ENCODE measurements around the gene TRABD2B. TPM values are rescaled to one million over a fixed set of nuclear protein-coding genes. Genes with fewer than 3 reads are reported as not detected.

The TRABD2B gene
- total and polyA plus RNA-seq, 2 donors (not counting 1 experiment from before 2014, with no cell fraction given) = under 0.01 TPM; not detected in 1

DNA sequence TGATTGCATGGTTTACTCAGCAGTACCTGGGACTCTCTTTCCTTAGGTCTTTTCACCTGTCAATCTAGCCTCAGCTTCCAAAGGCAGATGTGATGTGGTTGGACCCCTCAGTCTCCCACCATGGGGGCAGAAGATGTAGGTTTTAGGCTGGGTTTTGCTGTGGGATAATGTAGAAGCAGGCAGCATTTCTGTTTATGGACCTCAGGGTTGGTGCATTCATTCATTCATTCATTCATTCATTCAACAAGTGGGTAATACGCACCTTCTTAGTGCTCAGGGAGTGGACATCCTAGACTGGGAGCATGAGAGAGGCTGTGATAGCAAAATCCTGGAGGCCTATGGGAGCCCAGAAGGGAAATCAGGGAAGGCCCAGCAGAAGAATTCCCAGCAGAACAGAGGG, 209.6 kb downstream of the TRABD2B start:
- no peak for TF ChIP-seq EZH2 (IDR thresholded peaks at IDR 0.05; ENCODE audit: low read length, missing control alignments)
- TF ChIP-seq, protein P1, sequence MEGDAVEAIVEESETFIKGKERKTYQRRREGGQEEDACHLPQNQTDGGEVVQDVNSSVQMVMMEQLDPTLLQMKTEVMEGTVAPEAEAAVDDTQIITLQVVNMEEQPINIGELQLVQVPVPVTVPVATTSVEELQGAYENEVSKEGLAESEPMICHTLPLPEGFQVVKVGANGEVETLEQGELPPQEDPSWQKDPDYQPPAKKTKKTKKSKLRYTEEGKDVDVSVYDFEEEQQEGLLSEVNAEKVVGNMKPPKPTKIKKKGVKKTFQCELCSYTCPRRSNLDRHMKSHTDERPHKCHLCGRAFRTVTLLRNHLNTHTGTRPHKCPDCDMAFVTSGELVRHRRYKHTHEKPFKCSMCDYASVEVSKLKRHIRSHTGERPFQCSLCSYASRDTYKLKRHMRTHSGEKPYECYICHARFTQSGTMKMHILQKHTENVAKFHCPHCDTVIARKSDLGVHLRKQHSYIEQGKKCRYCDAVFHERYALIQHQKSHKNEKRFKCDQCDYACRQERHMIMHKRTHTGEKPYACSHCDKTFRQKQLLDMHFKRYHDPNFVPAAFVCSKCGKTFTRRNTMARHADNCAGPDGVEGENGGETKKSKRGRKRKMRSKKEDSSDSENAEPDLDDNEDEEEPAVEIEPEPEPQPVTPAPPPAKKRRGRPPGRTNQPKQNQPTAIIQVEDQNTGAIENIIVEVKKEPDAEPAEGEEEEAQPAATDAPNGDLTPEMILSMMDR (conservative IDR thresholded peaks at IDR 0.05 in 1 of 2, IDR thresholded peaks at IDR 0.05 in 1 of 2; ENCODE audit: low read depth in 1 of 2, low read length in 2 of 2) = no peak
- Histone ChIP-seq H4K20me1 (ENCODE audit: control insufficient read depth, extremely low read depth, insufficient read depth, low read length) (no peaks in the 10 kb centered on the region), H3K79me2 (ENCODE audit: control insufficient read depth, insufficient read depth, low read length) (no peaks in the 10 kb centered on the region), H3K9ac (ENCODE audit: insufficient read depth, low read length) (no peak overlapping the region), H3K4me1 (ENCODE audit: control insufficient read depth, extremely low read depth, insufficient read depth, low read length) (no peaks in the 10 kb centered on the region), H3K4me3 (replicated peaks in 1 of 4; ENCODE audit: control extremely low read depth in 1 of 4, insufficient read depth in 1 of 4, low read depth in 3 of 4, low read length in 4 of 4) (no peak overlapping the region), H3K4me2 (ENCODE audit: extremely low read depth, insufficient read depth, low read length) (no peak overlapping the region), H3K9me3 (ENCODE audit: control insufficient read depth, insufficient read depth, low read depth, low read length) (no peaks in the 10 kb centered on the region), H3K36me3 (ENCODE audit: control insufficient read depth, insufficient read depth, low read length) (no peaks in the 10 kb centered on the region), H2AFZ (ENCODE audit: low read length) (no peak overlapping the region), H3K27ac (ENCODE audit: insufficient read depth, low read length) (no peak overlapping the region), H3K27me3 (ENCODE audit: control insufficient read depth, insufficient read depth, low read length) (no peaks in the 10 kb centered on the region)
- DNase-seq (ENCODE audit: low read depth in 2 of 2) = no peak

DNA sequence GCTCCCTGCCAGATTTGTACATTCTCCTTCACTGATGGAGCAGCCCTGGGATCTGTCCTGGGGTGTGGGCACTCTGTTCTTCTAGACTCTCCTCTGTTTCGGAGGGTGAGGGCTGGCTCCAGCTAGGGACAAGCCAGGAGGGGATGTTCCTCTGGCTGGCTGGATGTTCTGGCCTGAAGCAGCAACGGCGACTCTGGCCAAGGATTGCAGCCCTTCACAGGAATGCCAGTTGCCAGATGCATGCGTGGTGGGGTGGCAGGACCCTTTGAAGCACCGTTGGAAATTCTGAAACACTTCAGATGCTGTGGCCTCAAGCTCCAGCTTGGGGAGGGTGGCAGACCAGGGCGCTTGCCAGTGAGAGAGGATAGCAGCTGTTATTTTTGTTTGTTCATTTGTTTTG, 210.9 kb downstream of the TRABD2B start:
- H3K27me3 ChIP-seq (ENCODE audit: control insufficient read depth, insufficient read depth, low read length) = no peaks in the 10 kb centered on the region
- H3K36me3 ChIP-seq (ENCODE audit: control insufficient read depth, insufficient read depth, low read length) = no peaks in the 10 kb centered on the region
- no peak overlapping the region for H2AFZ ChIP-seq (ENCODE audit: low read length)

DNA sequence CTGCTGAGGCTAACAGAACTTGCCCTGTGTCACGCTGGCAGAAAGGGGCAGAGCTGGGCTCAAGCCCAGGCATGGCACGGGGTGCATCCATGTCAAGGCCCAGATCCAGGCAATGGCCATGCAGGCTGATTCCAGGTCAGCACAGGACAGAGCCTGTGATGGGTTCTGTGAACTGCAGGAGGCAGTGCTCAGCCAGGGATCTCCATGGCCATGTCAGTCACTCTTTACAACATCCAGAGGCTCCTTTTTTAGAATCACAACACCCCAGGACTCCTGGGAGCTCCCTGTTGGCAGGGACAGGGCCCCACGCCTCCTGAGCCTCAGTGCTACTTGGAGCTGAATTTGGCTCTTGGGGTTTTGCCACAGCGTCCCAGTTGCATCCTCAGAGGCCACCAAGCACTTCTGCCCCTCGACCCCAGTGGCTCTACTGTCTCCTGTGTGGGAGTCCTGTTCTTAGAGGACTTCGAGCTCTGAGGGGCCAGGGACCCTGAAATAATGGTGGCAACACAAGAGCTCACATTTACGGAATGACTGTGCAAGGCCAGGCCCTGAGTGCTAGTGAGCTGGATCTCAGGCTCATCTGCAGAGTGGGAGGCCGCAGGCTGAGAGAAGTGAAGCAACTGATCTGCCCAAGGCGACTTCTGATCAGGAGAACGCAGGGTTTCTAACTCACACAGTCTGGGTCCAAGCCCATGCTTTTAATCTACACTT, 211.5 kb downstream of the TRABD2B start:
- H3K9me3 ChIP-seq (ENCODE audit: control insufficient read depth, insufficient read depth, low read depth, low read length) = no peaks in the 10 kb centered on the region
- H3K36me3 ChIP-seq (ENCODE audit: control insufficient read depth, insufficient read depth, low read length) = no peaks in the 10 kb centered on the region
- no peaks in the 10 kb centered on the region for H3K4me1 ChIP-seq (ENCODE audit: control insufficient read depth, extremely low read depth, insufficient read depth, low read length)
- TF ChIP-seq, protein P1 (conservative IDR thresholded peaks at IDR 0.05 in 1 of 2, IDR thresholded peaks at IDR 0.05 in 1 of 2; ENCODE audit: low read depth in 1 of 2, low read length in 2 of 2) = no peak
- no peak for TF ChIP-seq EZH2 (IDR thresholded peaks at IDR 0.05; ENCODE audit: low read length, missing control alignments)
- no peak overlapping the region for H3K9ac ChIP-seq (ENCODE audit: insufficient read depth, low read length)
- H4K20me1 ChIP-seq (ENCODE audit: control insufficient read depth, extremely low read depth, insufficient read depth, low read length) = no peaks in the 10 kb centered on the region
- DNase-seq (ENCODE audit: low read depth in 2 of 2) = no peak
- H3K27me3 ChIP-seq (ENCODE audit: control insufficient read depth, insufficient read depth, low read length) = no peaks in the 10 kb centered on the region
- H3K4me2 ChIP-seq (ENCODE audit: extremely low read depth, insufficient read depth, low read length) = no peak overlapping the region
- no peak overlapping the region for H3K27ac ChIP-seq (ENCODE audit: insufficient read depth, low read length)
- no peaks in the 10 kb centered on the region for H3K79me2 ChIP-seq (ENCODE audit: control insufficient read depth, insufficient read depth, low read length)
- no peak overlapping the region for H3K4me3 ChIP-seq (replicated peaks in 1 of 4; ENCODE audit: control extremely low read depth in 1 of 4, insufficient read depth in 1 of 4, low read depth in 3 of 4, low read length in 4 of 4)
- H2AFZ ChIP-seq (ENCODE audit: low read length) = no peak overlapping the region

More for the DNA sequence above, 210.9 kb downstream of the TRABD2B start:
- H3K4me2 ChIP-seq (ENCODE audit: extremely low read depth, insufficient read depth, low read length) = no peak overlapping the region
- H4K20me1 ChIP-seq (ENCODE audit: control insufficient read depth, extremely low read depth, insufficient read depth, low read length) = no peaks in the 10 kb centered on the region
- no peak overlapping the region for H3K9ac ChIP-seq (ENCODE audit: insufficient read depth, low read length)
- no peaks in the 10 kb centered on the region for H3K4me1 ChIP-seq (ENCODE audit: control insufficient read depth, extremely low read depth, insufficient read depth, low read length)
- no peak for DNase-seq (ENCODE audit: low read depth in 2 of 2)
- H3K9me3 ChIP-seq (ENCODE audit: control insufficient read depth, insufficient read depth, low read depth, low read length) = no peaks in the 10 kb centered on the region
- TF ChIP-seq EZH2 (IDR thresholded peaks at IDR 0.05; ENCODE audit: low read length, missing control alignments) = no peak
- TF ChIP-seq, protein P1 (conservative IDR thresholded peaks at IDR 0.05 in 1 of 2, IDR thresholded peaks at IDR 0.05 in 1 of 2; ENCODE audit: low read depth in 1 of 2, low read length in 2 of 2) = no peak
- H3K27ac ChIP-seq (ENCODE audit: insufficient read depth, low read length) = no peak overlapping the region
- no peaks in the 10 kb centered on the region for H3K79me2 ChIP-seq (ENCODE audit: control insufficient read depth, insufficient read depth, low read length)
- no peak overlapping the region for H3K4me3 ChIP-seq (replicated peaks in 1 of 4; ENCODE audit: control extremely low read depth in 1 of 4, insufficient read depth in 1 of 4, low read depth in 3 of 4, low read length in 4 of 4)
